Activated naive CD8-positive, alpha-beta T cell treated with anti-CD3 and anti-CD28 coated beads, Interleukin-2, amount 50 U/mL, for 16 hours (primary cell): ENCODE results near the gene RRP15.

Source experiments
- DNase-seq: peaks from one replicate; pipeline ENCODE4 v3.0.0-alpha.2; 2020; ENCODE audit warnings: low read depth, low spot score

The RRP15 gene

DNA sequence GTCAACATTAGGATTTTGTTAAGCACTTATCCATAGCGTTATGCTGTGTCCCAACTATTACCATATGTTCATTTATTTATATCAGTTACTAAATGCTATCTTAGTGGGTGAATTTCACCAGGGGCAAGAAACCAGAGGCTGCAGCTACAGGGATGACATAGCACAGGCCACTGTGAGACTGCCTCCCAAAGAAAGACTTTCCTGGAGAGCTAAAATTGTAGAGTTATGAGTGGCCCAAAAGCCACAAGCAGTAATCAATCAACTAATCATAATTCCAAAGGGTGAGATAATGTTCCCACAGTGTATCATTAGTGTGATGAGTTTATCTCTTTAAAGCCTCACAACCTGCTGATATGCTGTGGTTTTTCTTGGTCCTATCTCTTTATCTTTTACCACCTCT lies 56.2 kb downstream of the RRP15 start:
- DNase-seq: no peak

- no peak for DNase-seq
These were observed 57.0 kb downstream of the RRP15 start for GRCh38 chr1:218342091-218342490.

DNA sequence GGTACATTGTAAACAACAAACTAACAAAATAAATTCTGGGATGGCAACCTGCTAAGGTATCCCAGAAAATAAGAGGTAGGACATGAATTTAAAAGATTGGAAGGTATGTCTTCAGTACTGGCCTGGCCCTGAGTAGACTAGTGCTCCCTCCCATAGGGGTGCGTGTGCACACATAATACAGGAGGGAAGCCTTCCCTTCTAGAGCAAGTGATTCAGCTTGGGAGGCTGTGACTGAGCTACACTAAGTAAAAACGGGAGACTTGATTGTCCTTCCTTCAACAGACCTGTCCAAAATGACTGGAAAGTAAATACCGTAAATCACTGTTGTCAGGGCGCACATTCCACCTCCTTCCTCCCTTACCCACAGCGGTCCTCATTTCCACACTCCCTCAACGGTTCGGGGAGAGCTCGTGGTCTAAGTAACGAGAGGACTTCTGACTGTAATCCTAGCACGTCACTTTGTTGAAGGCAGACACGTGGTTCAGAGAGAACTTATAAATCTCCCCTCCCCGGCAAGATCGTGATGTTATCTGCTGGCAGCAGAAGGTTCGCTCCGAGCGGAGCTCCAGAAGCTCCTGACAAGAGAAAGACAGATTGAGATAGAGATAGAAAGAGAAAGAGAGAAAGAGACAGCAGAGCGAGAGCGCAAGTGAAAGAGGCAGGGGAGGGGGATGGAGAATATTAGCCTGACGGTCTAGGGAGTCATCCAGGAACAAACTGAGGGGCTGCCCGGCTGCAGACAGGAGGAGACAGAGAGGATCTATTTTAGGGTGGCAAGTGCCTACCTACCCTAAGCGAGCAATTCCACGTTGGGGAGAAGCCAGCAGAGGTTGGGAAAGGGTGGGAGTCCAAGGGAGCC lies 60.0 kb downstream of the RRP15 start, which contains the start of gene TGFB2:
Gene TGFB2, plus strand, starts transcription at position 523 of the 859 bp plus-strand sequence. CDS start 1,366 bp downstream, outside the sequence.
- DNase-seq: no peak

GRCh38 chr1:218345673-218346390 lies 60.7 kb downstream of the RRP15 start:
- no peak for DNase-seq

- no peak for DNase-seq
These were observed 61.5 kb downstream of the RRP15 start for GRCh38 chr1:218346391-218347204.

DNA sequence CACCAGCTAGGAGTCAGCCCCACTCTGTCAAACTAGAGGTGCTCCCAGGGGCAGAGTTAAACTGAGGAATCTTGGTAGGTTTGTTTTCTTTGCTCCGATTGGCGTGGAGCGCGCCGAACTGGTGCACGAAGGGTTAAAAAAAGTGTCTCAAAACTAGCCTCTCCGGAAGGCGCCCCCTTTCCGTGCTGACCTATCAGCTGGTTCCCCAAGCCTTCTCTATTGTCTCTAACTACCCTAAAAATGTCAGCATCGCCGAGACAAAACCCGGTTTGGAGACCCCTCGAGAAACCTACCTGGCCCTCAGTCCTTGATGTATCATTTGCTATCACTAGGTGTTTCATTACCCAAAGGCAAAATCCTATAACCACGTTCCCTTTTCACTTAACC lies 62.2 kb downstream of the RRP15 start:
- DNase-seq: no peak

GRCh38 chr1:218347723-218348627 lies 62.9 kb downstream of the RRP15 start:
- no peak for DNase-seq

- no peak for DNase-seq
These were observed 63.6 kb downstream of the RRP15 start for GRCh38 chr1:218348628-218349071.

- no peak for DNase-seq
These were observed 64.4 kb downstream of the RRP15 start for GRCh38 chr1:218349348-218350034.

DNA sequence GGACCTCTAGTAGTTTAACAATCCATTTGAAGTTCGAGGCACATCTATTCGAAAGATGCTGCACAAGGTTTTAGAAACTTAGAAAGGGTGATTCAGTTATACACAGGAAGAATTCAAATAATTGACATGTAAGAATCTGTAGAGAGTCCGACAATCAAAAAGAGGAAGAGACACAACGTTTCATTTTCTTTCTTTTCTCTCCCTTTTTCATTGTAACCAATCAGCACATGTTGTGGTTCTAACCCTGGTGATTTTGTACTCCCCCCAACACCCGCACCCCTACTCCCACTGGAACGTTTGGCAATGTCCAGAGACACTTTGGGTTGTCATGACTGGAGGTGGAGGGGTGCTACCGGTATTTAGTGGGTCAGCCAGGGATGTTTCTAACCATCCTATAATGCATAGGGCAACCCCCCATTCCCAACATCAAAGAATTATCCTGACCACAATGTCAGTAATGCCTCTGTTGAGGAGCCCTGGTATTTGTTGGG lies 65.0 kb downstream of the RRP15 start:
- DNase-seq: no peak

- DNase-seq: no peak
These were observed 65.7 kb downstream of the RRP15 start for GRCh38 chr1:218350801-218351266.

GRCh38 chr1:218351391-218352074 lies 66.4 kb downstream of the RRP15 start:
- DNase-seq: no peak

GRCh38 chr1:218352075-218352438 lies 67.0 kb downstream of the RRP15 start:
- DNase-seq: no peak

- no peak for DNase-seq
These were observed 68.6 kb downstream of the RRP15 start for GRCh38 chr1:218353656-218354055.

DNA sequence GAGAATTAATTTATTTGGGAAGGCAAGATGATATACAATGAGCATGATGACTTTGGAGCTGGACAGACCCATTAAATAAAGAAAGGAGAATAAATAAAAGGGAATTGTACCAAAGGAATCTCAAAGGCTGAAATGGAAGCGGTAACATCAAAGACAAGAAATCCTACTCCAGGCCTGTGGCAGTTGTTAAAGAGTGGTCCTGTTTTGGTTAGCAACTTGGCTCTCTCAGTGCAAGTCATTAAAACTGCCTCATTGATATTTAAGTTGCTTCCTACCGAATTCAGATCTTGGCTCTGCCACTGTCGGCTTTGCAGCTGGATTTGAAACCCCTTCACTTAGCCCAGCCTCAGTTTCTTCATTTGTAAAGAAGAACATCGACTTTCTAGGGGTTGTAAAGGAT lies 70.2 kb downstream of the RRP15 start:
- DNase-seq: no peak

DNA sequence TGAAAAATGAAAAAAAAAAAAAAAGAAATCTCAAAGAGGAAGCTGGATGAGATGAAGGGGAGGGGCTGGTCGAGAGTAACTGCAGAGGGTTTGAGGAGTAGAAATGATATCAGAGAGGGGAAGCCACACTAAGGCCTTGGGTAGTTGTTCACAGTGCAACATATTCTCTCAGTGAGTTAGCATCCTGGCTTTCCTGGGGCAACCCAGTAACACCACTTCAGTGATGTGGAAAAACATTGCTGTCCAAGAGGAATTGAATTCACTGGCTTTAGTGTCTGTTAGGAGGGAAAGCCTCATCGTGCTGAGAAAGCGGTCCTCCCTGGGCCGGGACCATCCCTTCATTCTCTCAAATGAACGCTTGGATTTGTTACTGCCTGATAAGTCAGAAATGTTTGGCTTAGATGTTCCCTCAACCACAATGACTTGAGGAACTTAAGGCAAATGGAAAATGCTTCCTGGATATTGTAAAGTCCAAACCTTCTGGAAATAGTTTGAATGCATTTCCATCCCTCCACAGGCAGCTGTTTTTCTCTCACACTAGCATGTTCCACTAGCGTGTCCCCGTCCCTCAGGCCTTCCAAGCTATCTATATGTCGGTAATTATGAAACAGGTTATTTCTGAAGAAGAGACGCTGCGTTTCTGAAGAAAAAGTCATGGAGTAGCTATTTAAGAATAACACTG lies 72.3 kb downstream of the RRP15 start:
- DNase-seq: no peak

- no peak for DNase-seq
These were observed 72.8 kb downstream of the RRP15 start for GRCh38 chr1:218357893-218358232.

- DNase-seq: no peak
These were observed 76.4 kb downstream of the RRP15 start for GRCh38 chr1:218361298-218362065.
